Right cardiac atrium (tissue), 5 donors: ENCODE data around the gene CEP112. TPM values are rescaled to one million over a fixed set of nuclear protein-coding genes. Genes with fewer than 3 reads are reported as not detected.
A peak's percentile ranks its signal among the peaks of the same experiment; 100 is the strongest.

Experiments used
- ATAC-seq, 2 donors: fragments of 200-7000 bp; cut with Tn5 transposase; one replicate each; pipeline versions ENCODE4 v1.8.0 to v1.9.1; 2020; ENCODE audit warnings: moderate library complexity in 2 of 2, mild to moderate bottlenecking in 1 of 2
- DNase-seq, 3 donors: peaks; one replicate each; pipeline ENCODE4 v3.0.0-alpha.2; 2020
- H3K27ac ChIP-seq: one replicate; pipeline ENCODE4 v1.5.1; 2013; ENCODE audit warnings: mild to moderate bottlenecking, low read length, control low read depth, moderate library complexity
- H3K27me3 ChIP-seq: one replicate; pipeline ENCODE4 v1.6.1; 2013; ENCODE audit not compliant: control insufficient read depth, insufficient read depth
- H3K4me1 ChIP-seq: one replicate; pipeline ENCODE4 v1.6.1; 2013; ENCODE audit warnings: low read length; ENCODE audit not compliant: control insufficient read depth, insufficient read depth
- H3K4me3 ChIP-seq: one replicate; pipeline ENCODE4 v1.5.1; 2013; ENCODE audit warnings: low read length, control low read depth
- H3K9me3 ChIP-seq: one replicate; pipeline ENCODE4 v1.6.1; 2013; ENCODE audit warnings: low read length; ENCODE audit not compliant: control insufficient read depth
- WGBS: extraction: QIAGEN DNeasy Blood & Tissue Kit; methylation state at CpG from one replicate; pipeline ENCODE4 v1.1.7; 2013; 5-methylcytosine and 5-hydroxymethylcytosine counted together
- intact Hi-C, 4 donors: fragments of 100-400 bp; cut with DNase I; formaldehyde crosslinking; loops; one replicate each; pipeline versions ENCODE4 v1.11.0 to v1.14.0; 2022 to 2023
- polyA plus RNA-seq: library from polyadenylated mRNA; stranded (reverse); fragments of 200-250 nt; gene quantifications from one replicate; pipeline ENCODE4 v1.2.3, GENCODE V29; 2013
- total RNA-seq, 4 donors: library from RNA; stranded (reverse); fragmentation: NEBNext Ultra II Directional; extraction: Animal tissue kit (Norgen Biotek cat#: 25700); gene quantifications; one replicate each; pipeline ENCODE4 v1.2.1, GENCODE V29; 2021
- donor health status: healthy with polysubstance abuse.
- donor health status: DM: no; HTN: yes; CAD: no.
- donor health status: DM: no; HTN: no; CAD: no.
- donor health status: DM: no; HTN: yes; CAD: no; lungs with severe emphysema.
- donor health status: DM: yes; HTN: yes; CAD: no.

Gene CEP112
- total and polyA plus RNA-seq, 5 donors, result 11.1 to 23.1 (median 18.0) TPM

GRCh38 chr17:65589321-65589720 lies 602.6 kb downstream of the CEP112 start:
- H3K9me3 ChIP-seq, result no peaks in the 10 kb centered on the region
- H3K4me1 ChIP-seq, result peaks cover 3% of the 10 kb centered on the region
- intact Hi-C loops, result no loop called here
- H3K27me3 ChIP-seq, result no peaks in the 10 kb centered on the region
- ATAC-seq, result no peak
- no peak overlapping the region for H3K27ac ChIP-seq
- 80% methylated on average over 5 of the region's 5 CpGs for WGBS
- no peak for DNase-seq
- no peak overlapping the region for H3K4me3 ChIP-seq

DNA sequence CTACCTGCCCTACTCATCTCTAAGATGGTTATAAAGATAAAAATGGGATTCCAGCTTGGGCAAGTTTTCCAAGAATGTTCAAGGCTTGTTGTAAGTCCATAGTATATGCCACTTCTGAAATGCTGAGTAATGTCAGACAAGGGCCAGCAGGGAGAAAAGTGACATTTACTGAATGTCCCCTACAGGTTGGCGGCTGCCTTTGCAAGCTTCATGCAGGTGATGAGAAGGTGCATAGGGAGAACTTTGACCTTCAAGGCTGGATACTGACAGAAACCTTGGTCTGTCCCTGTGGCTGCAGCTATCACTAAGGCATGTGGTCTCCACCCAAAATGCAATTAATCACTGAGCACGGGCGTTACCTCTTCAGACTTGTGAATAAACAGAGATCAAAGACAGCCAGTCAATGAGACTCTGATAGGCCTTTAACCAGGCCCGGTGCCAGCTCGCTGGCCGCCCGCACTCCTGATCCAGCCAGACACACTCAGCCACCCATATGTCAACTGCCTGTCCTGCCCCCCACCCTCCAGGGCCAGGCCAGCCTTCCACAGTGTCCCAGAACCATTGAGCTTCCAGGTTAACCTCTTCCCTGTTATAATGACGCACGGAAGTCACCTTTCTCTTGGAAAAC lies 603.6 kb downstream of the CEP112 start:
- peaks cover 6% of the 10 kb centered on the region for H3K4me1 ChIP-seq
- no peak overlapping the region for H3K27ac ChIP-seq
- no peaks in the 10 kb centered on the region for H3K9me3 ChIP-seq
- intact Hi-C loops, result no loop called here
- no peaks in the 10 kb centered on the region for H3K27me3 ChIP-seq
- no peak overlapping the region for H3K4me3 ChIP-seq
- WGBS, result 63% methylated on average over 9 of the region's 9 CpGs
- peak; percentile 73 to 92 for ATAC-seq
- peak; percentile 67 to 81 (median 75) for DNase-seq

- DNase-seq (no peak), ATAC-seq (peak in 1 of 2 donors; percentile 34)
- 46% methylated on average over 10 of the region's 10 CpGs for WGBS
- Histone ChIP-seq H3K27ac (no peak overlapping the region), H3K4me3 (no peak overlapping the region), H3K27me3 (no peaks in the 10 kb centered on the region), H3K4me1 (peaks cover 6% of the 10 kb centered on the region), H3K9me3 (no peaks in the 10 kb centered on the region)
- intact Hi-C loops, result no loop called here
Measured at GRCh38 chr17:65587534-65588180, 604.3 kb downstream of the CEP112 start.

DNA sequence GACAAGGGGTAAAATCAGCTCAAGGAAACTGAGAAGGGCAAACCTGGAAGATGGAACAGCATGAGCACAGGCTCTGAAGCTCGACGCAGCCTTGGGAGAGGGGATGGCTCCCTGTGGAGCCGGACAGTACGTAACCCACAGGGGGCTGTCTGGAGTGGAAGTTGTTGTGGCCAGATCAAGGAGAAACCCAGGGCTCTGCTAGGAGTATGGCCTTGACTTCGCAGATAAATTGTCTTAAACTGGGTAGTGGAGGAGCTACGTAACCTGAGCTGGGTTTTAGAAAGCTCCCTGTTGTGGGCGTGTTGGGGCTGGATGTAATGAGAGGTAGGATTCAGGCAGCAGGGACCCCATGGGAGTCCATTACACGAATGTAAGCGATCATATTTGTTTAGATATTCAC lies 605.0 kb downstream of the CEP112 start:
- intact Hi-C loops, result no loop called here
- DNase-seq, result no peak
- WGBS, result 86% methylated on average over 9 of the region's 9 CpGs

More for the DNA sequence above, 605.0 kb downstream of the CEP112 start:
- ATAC-seq, result no peak
- no peaks in the 10 kb centered on the region for H3K27me3 ChIP-seq
- H3K4me1 ChIP-seq, result peaks cover 6% of the 10 kb centered on the region
- no peak overlapping the region for H3K27ac ChIP-seq
- no peaks in the 10 kb centered on the region for H3K9me3 ChIP-seq
- H3K4me3 ChIP-seq, result no peak overlapping the region

Other genes starting within 250 kb of the CEP112 start
- gene APOH, start 37.3 kb upstream of the CEP112 start, total RNA-seq, result 1 to 10 TPM in 1 of 4 donors, not detected in 3; 1.3 TPM
- gene APOH, start 37.3 kb upstream of the CEP112 start, polyA plus RNA-seq, result 0.11 TPM
- gene PRKCA, start 110.5 kb upstream of the CEP112 start, total RNA-seq, result 1 to 10 TPM; 5.0 to 8.0 (median 6.9) TPM
- gene PRKCA, start 110.5 kb upstream of the CEP112 start, polyA plus RNA-seq, result 2.2 TPM